Natural killer cell (primary cell): ENCODE data around the gene DAD1. TPM values are rescaled to one million over a fixed set of nuclear protein-coding genes. Genes with fewer than 3 reads are reported as not detected.

Experiments
- ATAC-seq, 3 donors: fragments of 150-1000 bp in 2 of 3; fragments of 200-7000 bp in 1 of 3; cut with Tn5 transposase; 1 replicate in 1 of 3; 2 replicates in 2 of 3; pipeline ENCODE4 v1.10.0; 2021; ENCODE audit warnings: mild to moderate bottlenecking in 2 of 3, moderate library complexity in 2 of 3
- DNase-seq, 2 donors: peaks; one replicate each; pipeline versions ENCODE4 v3.0.0 to v3.0.0-alpha.2; 2013 to 2021; ENCODE audit warnings: mixed read lengths in 1 of 2
- H3K27ac ChIP-seq: one replicate; pipeline ENCODE4 v1.5.1; 2013; ENCODE audit warnings: mild to moderate bottlenecking, low read length
- H3K27me3 ChIP-seq: one replicate; pipeline ENCODE4 v1.6.1; 2013; ENCODE audit warnings: low read length; ENCODE audit not compliant: control insufficient read depth, insufficient read depth
- H3K36me3 ChIP-seq: one replicate; pipeline ENCODE4 v1.6.1; 2013; ENCODE audit warnings: low read length; ENCODE audit not compliant: control insufficient read depth, insufficient read depth
- H3K4me1 ChIP-seq: one replicate; pipeline ENCODE4 v1.6.1; 2013; ENCODE audit warnings: low read length; ENCODE audit not compliant: control insufficient read depth, insufficient read depth
- H3K4me3 ChIP-seq: one replicate; pipeline ENCODE4 v1.5.1; 2013; ENCODE audit warnings: low read length
- H3K9me3 ChIP-seq: one replicate; pipeline ENCODE4 v1.6.1; 2013; ENCODE audit warnings: low read length; ENCODE audit not compliant: control insufficient read depth, insufficient read depth
- H3K27ac Mint-ChIP-seq, 2 donors: one replicate each; pipeline ENCODE4 v1.8.0; 2022; ENCODE audit warnings: mild to moderate bottlenecking in 2 of 2, mixed read lengths in 2 of 2, moderate library complexity in 1 of 2
- H3K27me3 Mint-ChIP-seq, 2 donors: one replicate each; pipeline ENCODE4 v1.8.0; 2022; ENCODE audit warnings: low read depth in 2 of 2, mixed read lengths in 2 of 2
- H3K36me3 Mint-ChIP-seq: one replicate; pipeline ENCODE4 v1.8.0; 2022; ENCODE audit warnings: mixed read lengths
- H3K4me1 Mint-ChIP-seq, 2 donors: one replicate each; pipeline ENCODE4 v1.8.0; 2022; ENCODE audit warnings: mixed read lengths in 2 of 2
- H3K4me3 Mint-ChIP-seq: one replicate; pipeline ENCODE4 v1.8.0; 2022; ENCODE audit warnings: mild to moderate bottlenecking, moderate library complexity, mixed read lengths
- H3K9me3 Mint-ChIP-seq, 2 donors: one replicate each; pipeline ENCODE4 v1.8.0; 2022; ENCODE audit warnings: mixed read lengths in 2 of 2
- CTCF ChIP-seq: fragments of 200-600 bp; IDR thresholded peaks from one replicate; pipeline ENCODE4 v1.8.0; 2022; ENCODE audit warnings: antibody characterized with exemption
- WGBS: methylation state at CpG from one replicate; pipeline ENCODE4 v1.1.7; 2013; ENCODE audit warnings: missing lambda C conversion rate; ENCODE audit not compliant: insufficient coverage; 5-methylcytosine and 5-hydroxymethylcytosine counted together
- intact Hi-C: fragments of 100-400 bp; cut with micrococcal nuclease; formaldehyde crosslinking; loops from one replicate; pipeline ENCODE4 v1.14.2; 2022
- total RNA-seq, 4 donors: library from RNA; stranded (reverse); fragments of 120-200 nt in 1 of 4; gene quantifications; one replicate each; pipeline versions ENCODE4 v1.2.3 to v1.2.4, GENCODE V29; 2013 to 2022

DAD1 gene
- total RNA-seq, 3 donors from 2014 or later (not counting 1 experiment from before 2014, with no cell fraction given) = 79.5 to 97.9 (median 92.8) TPM

- TF ChIP-seq CTCF = no peak
- Histone ChIP-seq H3K36me3 (peaks cover 5% of the 10 kb centered on the region), H3K27ac (no peak overlapping the region), H3K9me3 (no peaks in the 10 kb centered on the region), H3K4me3 (no peak overlapping the region), H3K4me1 (peaks cover 5% of the 10 kb centered on the region), H3K27me3 (no peaks in the 10 kb centered on the region)
- Mint-ChIP-seq H3K27ac (peak overlapping the region in 1 of 2 donors; percentile 23), H3K9me3 (no peaks in the 10 kb centered on the region), H3K4me1 (peaks cover 36 to 43% of the 10 kb centered on the region in 2 donors), H3K36me3 (no peaks in the 10 kb centered on the region), H3K4me3 (no peak overlapping the region), H3K27me3 (no peaks in the 10 kb centered on the region)
- intact Hi-C loops = no loop called here
- no peak for ATAC-seq
- DNase-seq = no peak
- no CpG with 5 or more reads among the region's 2 CpGs for WGBS
These were observed 8.4 kb downstream of the DAD1 start for GRCh38 chr14:22580625-22581024.

GRCh38 chr14:22579881-22580280 is 9.1 kb downstream of the DAD1 start:
- peaks cover 29 to 37% of the 10 kb centered on the region in 2 donors for H3K4me1 Mint-ChIP-seq

GRCh38 chr14:22579236-22579635 is 9.8 kb downstream of the DAD1 start:
- peaks cover 11% of the 10 kb centered on the region for H3K36me3 ChIP-seq
- no peak for TF ChIP-seq CTCF
- H3K36me3 Mint-ChIP-seq = peaks cover 8% of the 10 kb centered on the region
- H3K27ac Mint-ChIP-seq = peak overlapping the region in 1 of 2 donors; percentile 32
- H3K27ac ChIP-seq = no peak overlapping the region
- H3K4me1 Mint-ChIP-seq = peaks cover 22 to 31% of the 10 kb centered on the region in 2 donors
- H3K9me3 Mint-ChIP-seq = no peaks in the 10 kb centered on the region
- no peaks in the 10 kb centered on the region for H3K27me3 Mint-ChIP-seq
- H3K27me3 ChIP-seq = no peaks in the 10 kb centered on the region
- H3K4me3 ChIP-seq = no peak overlapping the region
- ATAC-seq = no peak
- 97% methylated on average over 2 of the region's 2 CpGs for WGBS
- no peaks in the 10 kb centered on the region for H3K9me3 ChIP-seq
- peak in 1 of 2 donors; percentile 24 for DNase-seq
- H3K4me3 Mint-ChIP-seq = no peak overlapping the region
- H3K4me1 ChIP-seq = peaks cover 2% of the 10 kb centered on the region
- intact Hi-C loops = no loop called here

More at GRCh38 chr14:22579881-22580280, 9.1 kb downstream of the DAD1 start:
- Mint-ChIP-seq H3K27me3 (no peaks in the 10 kb centered on the region), H3K4me3 (no peak overlapping the region), H3K27ac (no peak overlapping the region), H3K36me3 (peaks cover 1% of the 10 kb centered on the region), H3K9me3 (no peaks in the 10 kb centered on the region)
- H3K9me3 ChIP-seq = no peaks in the 10 kb centered on the region
- intact Hi-C loops = no loop called here
- DNase-seq (no peak), ATAC-seq (no peak)
- no peak overlapping the region for H3K4me3 ChIP-seq
- peaks cover 6% of the 10 kb centered on the region for H3K36me3 ChIP-seq
- no peak overlapping the region for H3K27ac ChIP-seq
- H3K4me1 ChIP-seq = peaks cover 5% of the 10 kb centered on the region
- 97% methylated on average over 3 of the region's 3 CpGs for WGBS
- no peak for TF ChIP-seq CTCF
- H3K27me3 ChIP-seq = no peaks in the 10 kb centered on the region

GRCh38 chr14:22577334-22577908 is 11.6 kb downstream of the DAD1 start:
- H3K27ac ChIP-seq = no peak overlapping the region
- H3K27me3 Mint-ChIP-seq = no peaks in the 10 kb centered on the region
- no peaks in the 10 kb centered on the region for H3K27me3 ChIP-seq
- ATAC-seq (no peak), DNase-seq (no peak)
- H3K4me1 ChIP-seq = no peaks in the 10 kb centered on the region
- H3K9me3 ChIP-seq = no peaks in the 10 kb centered on the region
- WGBS = 78% methylated on average over 5 of the region's 6 CpGs
- peak overlapping the region in 1 of 2 donors; percentile 64 for H3K27ac Mint-ChIP-seq
- peaks cover 20% of the 10 kb centered on the region for H3K36me3 Mint-ChIP-seq
- TF ChIP-seq CTCF = no peak
- intact Hi-C loops = no loop called here
- peaks cover 6 to 13% of the 10 kb centered on the region in 2 donors for H3K4me1 Mint-ChIP-seq
- no peak overlapping the region for H3K4me3 ChIP-seq
- peaks cover 24% of the 10 kb centered on the region for H3K36me3 ChIP-seq
- H3K4me3 Mint-ChIP-seq = no peak overlapping the region
- no peaks in the 10 kb centered on the region for H3K9me3 Mint-ChIP-seq
